HepG2 (cell line): ENCODE data around the gene UAP1L1. TPM values are rescaled to one million over a fixed set of nuclear protein-coding genes. Genes with fewer than 3 reads are reported as not detected.

Experiments
- BRD4 ChIP-seq: sonication (generic); formaldehyde crosslinking; IDR thresholded peaks from 2 replicates; pipeline ENCODE4 v1.4.0; 2020; ENCODE audit warnings: missing genetic modification reagents
- FLYWCH1 ChIP-seq: sonication (generic); formaldehyde crosslinking; IDR thresholded peaks from 2 replicates; pipeline ENCODE4 v1.8.1; 2023; ENCODE audit warnings: mild to moderate bottlenecking, missing genetic modification reagents
- JDP2 ChIP-seq: sonication (generic); formaldehyde crosslinking; IDR thresholded peaks from 2 replicates; pipeline ENCODE4 v1.8.1; 2022; ENCODE audit warnings: missing genetic modification reagents, borderline replicate concordance
- KAT8 ChIP-seq: IDR thresholded peaks from 2 replicates; pipeline ENCODE4 v1.6.1; 2016; ENCODE audit warnings: missing genetic modification reagents, missing compliant biosample characterization
- MAZ ChIP-seq, 2 experiments: sonication (generic) in 1 of 2; formaldehyde crosslinking in 1 of 2; IDR thresholded peaks; 2 replicates each; pipeline versions ENCODE4 v1.5.0 to v1.6.1; 2012 to 2020; ENCODE audit warnings: low read depth in 2 of 2, mild to moderate bottlenecking in 2 of 2, borderline replicate concordance in 1 of 2, improper control_type of control experiment in 1 of 2, low read length in 1 of 2, missing genetic modification reagents in 1 of 2, moderate library complexity in 1 of 2
- NFE2L2 ChIP-seq: fragments of 150-350 bp; IDR thresholded peaks from 2 replicates; pipeline ENCODE4 v1.6.1; 2014; ENCODE audit warnings: low read length
- SOX5 ChIP-seq: IDR thresholded peaks from 2 replicates; pipeline ENCODE4 v1.6.1; 2016; ENCODE audit warnings: borderline replicate concordance
- ZNF282 ChIP-seq: fragments of 450-650 bp; IDR thresholded peaks from 2 replicates; pipeline ENCODE4 v1.6.1; 2018; ENCODE audit not compliant: partially characterized antibody
- ZNF550 ChIP-seq: sonication (generic); formaldehyde crosslinking; IDR thresholded peaks from 2 replicates; pipeline ENCODE4 v1.4.0; 2020; ENCODE audit warnings: mild to moderate bottlenecking, missing genetic modification reagents, borderline replicate concordance
- polyA plus RNA-seq, 8 experiments: library from polyadenylated mRNA; depleted of rRNA in 3 of 8; stranded (reverse) in 7 of 8; unstranded in 1 of 8; fragments of >200 nt; fragmentation: Illumina TruSeq in 4 of 8; extraction: Trizol in 4 of 8; gene quantifications; 2 replicates each; pipeline versions ENCODE4 v1.2.1 to v1.2.3, GENCODE V29; 2011 to 2016; ENCODE audit warnings: low read depth in 4 of 8, missing spikeins in 1 of 8, mixed read lengths in 1 of 8; ENCODE audit not compliant: insufficient read depth in 1 of 8
- total RNA-seq, 5 experiments: library from RNA; depleted of rRNA; stranded (reverse); fragments of >200 nt; fragmentation: Illumina TruSeq; extraction: Trizol; gene quantifications; 2 replicates each; pipeline ENCODE4 v1.2.3, GENCODE V29; 2016; ENCODE audit warnings: low read depth in 1 of 5
- TF ChIP-seq, protein P1 (sequence below): sonication (generic); formaldehyde crosslinking; IDR thresholded peaks from 2 replicates; pipeline ENCODE4 v1.9.0; 2021; ENCODE audit warnings: missing genetic modification reagents, borderline replicate concordance
- TF ChIP-seq, protein P2 (sequence below): sonication (generic); formaldehyde crosslinking; IDR thresholded peaks from 2 replicates; pipeline ENCODE4 v1.4.0; 2020; ENCODE audit warnings: missing genetic modification reagents
- TF ChIP-seq, protein P3 (sequence below): sonication (generic); formaldehyde crosslinking; IDR thresholded peaks from 2 replicates; pipeline ENCODE4; 2020; ENCODE audit warnings: missing genetic modification reagents, mild to moderate bottlenecking, borderline replicate concordance
- TF ChIP-seq, protein P4 (sequence below): sonication (generic); formaldehyde crosslinking; IDR thresholded peaks from 2 replicates; pipeline ENCODE4 v1.8.0; 2022; ENCODE audit warnings: low read depth, missing genetic modification reagents
- TF ChIP-seq, protein P5 (sequence below): IDR thresholded peaks from 2 replicates; pipeline ENCODE4 v1.4.0; 2020; ENCODE audit warnings: mild to moderate bottlenecking, missing genetic modification reagents

The UAP1L1 gene
- total and polyA plus RNA-seq, 2 of the 13 experiments (the other 11 are each of a cell fraction or from before 2014, with no cell fraction given), result 5.4 to 6.4 TPM

DNA sequence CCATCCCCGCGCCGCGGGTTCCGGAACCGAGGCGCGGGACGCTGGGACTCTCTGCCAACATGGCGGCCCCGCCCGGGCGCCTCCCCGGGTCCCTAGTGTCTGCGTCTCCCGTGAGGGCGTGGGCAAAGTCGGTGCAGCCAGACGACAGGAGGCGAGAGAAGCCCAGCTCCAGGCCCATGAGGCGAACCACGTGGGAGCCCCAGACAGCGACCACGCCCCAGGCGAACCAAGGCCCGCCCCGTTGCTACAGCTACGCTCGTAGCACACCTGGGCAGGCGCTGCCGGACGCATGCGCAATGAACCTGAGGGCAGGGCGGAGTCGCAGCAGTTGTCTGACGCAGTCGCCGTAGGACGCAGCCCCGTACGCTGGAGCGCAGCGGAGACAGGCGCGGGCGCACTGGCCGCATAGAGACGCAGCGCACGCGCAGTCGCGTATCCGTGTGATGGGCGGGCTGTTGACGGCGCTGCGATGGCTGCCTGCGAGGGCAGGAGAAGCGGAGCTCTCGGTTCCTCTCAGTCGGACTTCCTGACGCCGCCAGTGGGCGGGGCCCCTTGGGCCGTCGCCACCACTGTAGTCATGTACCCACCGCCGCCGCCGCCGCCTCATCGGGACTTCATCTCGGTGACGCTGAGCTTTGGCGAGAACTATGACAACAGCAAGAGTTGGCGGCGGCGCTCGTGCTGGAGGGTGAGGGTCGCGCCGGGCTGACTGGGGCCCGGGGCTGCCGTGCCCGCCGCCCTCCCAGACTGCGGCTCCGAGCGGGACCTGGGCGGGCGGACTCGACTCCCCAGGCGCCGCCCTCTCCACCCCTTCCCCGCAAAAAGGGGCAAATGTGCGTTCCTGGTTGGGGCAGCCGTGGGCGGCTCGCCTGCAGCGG lies 9.5 kb downstream of the UAP1L1 start, which contains the start of gene MAN1B1 (continued):
- TF ChIP-seq, protein P1, sequence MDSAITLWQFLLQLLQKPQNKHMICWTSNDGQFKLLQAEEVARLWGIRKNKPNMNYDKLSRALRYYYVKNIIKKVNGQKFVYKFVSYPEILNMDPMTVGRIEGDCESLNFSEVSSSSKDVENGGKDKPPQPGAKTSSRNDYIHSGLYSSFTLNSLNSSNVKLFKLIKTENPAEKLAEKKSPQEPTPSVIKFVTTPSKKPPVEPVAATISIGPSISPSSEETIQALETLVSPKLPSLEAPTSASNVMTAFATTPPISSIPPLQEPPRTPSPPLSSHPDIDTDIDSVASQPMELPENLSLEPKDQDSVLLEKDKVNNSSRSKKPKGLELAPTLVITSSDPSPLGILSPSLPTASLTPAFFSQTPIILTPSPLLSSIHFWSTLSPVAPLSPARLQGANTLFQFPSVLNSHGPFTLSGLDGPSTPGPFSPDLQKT (CRISPR knock-in tag), result no peak
- TF ChIP-seq NFE2L2 (no peak), KAT8 (CRISPR knock-in tag) (peak; percentile 85), ZNF282 (no peak), FLYWCH1 (CRISPR knock-in tag) (no peak), SOX5 (CRISPR knock-in tag) (no peak), ZNF550 (no peak), BRD4 (CRISPR knock-in tag) (peak; percentile 38; the same call in 1 of the 2 replicates), MAZ (IDR thresholded peaks at IDR 0.05; ENCODE audit: borderline replicate concordance, low read depth, low read length) (0 out of 2 replicates have a peak, but pooled peaks have one; percentile 5), MAZ (CRISPR knock-in tag; IDR thresholded peaks at IDR 0.05; ENCODE audit: low read depth) (peak; percentile 78), JDP2 (no peak; the same call in 1 of the 2 replicates)
- TF ChIP-seq, protein P2, sequence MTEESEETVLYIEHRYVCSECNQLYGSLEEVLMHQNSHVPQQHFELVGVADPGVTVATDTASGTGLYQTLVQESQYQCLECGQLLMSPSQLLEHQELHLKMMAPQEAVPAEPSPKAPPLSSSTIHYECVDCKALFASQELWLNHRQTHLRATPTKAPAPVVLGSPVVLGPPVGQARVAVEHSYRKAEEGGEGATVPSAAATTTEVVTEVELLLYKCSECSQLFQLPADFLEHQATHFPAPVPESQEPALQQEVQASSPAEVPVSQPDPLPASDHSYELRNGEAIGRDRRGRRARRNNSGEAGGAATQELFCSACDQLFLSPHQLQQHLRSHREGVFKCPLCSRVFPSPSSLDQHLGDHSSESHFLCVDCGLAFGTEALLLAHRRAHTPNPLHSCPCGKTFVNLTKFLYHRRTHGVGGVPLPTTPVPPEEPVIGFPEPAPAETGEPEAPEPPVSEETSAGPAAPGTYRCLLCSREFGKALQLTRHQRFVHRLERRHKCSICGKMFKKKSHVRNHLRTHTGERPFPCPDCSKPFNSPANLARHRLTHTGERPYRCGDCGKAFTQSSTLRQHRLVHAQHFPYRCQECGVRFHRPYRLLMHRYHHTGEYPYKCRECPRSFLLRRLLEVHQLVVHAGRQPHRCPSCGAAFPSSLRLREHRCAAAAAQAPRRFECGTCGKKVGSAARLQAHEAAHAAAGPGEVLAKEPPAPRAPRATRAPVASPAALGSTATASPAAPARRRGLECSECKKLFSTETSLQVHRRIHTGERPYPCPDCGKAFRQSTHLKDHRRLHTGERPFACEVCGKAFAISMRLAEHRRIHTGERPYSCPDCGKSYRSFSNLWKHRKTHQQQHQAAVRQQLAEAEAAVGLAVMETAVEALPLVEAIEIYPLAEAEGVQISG (CRISPR knock-in tag), result peak; percentile 60; the same call in 1 of the 2 replicates
- TF ChIP-seq, protein P3, sequence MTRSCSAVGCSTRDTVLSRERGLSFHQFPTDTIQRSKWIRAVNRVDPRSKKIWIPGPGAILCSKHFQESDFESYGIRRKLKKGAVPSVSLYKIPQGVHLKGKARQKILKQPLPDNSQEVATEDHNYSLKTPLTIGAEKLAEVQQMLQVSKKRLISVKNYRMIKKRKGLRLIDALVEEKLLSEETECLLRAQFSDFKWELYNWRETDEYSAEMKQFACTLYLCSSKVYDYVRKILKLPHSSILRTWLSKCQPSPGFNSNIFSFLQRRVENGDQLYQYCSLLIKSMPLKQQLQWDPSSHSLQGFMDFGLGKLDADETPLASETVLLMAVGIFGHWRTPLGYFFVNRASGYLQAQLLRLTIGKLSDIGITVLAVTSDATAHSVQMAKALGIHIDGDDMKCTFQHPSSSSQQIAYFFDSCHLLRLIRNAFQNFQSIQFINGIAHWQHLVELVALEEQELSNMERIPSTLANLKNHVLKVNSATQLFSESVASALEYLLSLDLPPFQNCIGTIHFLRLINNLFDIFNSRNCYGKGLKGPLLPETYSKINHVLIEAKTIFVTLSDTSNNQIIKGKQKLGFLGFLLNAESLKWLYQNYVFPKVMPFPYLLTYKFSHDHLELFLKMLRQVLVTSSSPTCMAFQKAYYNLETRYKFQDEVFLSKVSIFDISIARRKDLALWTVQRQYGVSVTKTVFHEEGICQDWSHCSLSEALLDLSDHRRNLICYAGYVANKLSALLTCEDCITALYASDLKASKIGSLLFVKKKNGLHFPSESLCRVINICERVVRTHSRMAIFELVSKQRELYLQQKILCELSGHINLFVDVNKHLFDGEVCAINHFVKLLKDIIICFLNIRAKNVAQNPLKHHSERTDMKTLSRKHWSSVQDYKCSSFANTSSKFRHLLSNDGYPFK (CRISPR knock-in tag), result no peak
- TF ChIP-seq, protein P4, sequence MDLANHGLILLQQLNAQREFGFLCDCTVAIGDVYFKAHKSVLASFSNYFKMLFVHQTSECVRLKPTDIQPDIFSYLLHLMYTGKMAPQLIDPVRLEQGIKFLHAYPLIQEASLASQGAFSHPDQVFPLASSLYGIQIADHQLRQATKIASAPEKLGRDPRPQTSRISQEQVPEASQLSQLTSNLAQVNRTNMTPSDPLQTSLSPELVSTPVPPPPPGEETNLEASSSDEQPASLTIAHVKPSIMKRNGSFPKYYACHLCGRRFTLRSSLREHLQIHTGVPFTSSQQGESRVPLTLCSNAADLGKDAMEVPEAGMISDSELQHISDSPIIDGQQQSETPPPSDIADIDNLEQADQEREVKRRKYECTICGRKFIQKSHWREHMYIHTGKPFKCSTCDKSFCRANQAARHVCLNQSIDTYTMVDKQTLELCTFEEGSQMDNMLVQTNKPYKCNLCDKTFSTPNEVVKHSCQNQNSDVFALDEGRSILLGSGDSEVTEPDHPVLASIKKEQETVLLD, result peak; percentile 57
- TF ChIP-seq, protein P5, sequence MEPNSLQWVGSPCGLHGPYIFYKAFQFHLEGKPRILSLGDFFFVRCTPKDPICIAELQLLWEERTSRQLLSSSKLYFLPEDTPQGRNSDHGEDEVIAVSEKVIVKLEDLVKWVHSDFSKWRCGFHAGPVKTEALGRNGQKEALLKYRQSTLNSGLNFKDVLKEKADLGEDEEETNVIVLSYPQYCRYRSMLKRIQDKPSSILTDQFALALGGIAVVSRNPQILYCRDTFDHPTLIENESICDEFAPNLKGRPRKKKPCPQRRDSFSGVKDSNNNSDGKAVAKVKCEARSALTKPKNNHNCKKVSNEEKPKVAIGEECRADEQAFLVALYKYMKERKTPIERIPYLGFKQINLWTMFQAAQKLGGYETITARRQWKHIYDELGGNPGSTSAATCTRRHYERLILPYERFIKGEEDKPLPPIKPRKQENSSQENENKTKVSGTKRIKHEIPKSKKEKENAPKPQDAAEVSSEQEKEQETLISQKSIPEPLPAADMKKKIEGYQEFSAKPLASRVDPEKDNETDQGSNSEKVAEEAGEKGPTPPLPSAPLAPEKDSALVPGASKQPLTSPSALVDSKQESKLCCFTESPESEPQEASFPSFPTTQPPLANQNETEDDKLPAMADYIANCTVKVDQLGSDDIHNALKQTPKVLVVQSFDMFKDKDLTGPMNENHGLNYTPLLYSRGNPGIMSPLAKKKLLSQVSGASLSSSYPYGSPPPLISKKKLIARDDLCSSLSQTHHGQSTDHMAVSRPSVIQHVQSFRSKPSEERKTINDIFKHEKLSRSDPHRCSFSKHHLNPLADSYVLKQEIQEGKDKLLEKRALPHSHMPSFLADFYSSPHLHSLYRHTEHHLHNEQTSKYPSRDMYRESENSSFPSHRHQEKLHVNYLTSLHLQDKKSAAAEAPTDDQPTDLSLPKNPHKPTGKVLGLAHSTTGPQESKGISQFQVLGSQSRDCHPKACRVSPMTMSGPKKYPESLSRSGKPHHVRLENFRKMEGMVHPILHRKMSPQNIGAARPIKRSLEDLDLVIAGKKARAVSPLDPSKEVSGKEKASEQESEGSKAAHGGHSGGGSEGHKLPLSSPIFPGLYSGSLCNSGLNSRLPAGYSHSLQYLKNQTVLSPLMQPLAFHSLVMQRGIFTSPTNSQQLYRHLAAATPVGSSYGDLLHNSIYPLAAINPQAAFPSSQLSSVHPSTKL (CRISPR knock-in tag), result no peak
